KMS-11 (cell line): ENCODE results near the gene EXOC1.

Experiments
- H2AFZ ChIP-seq: fragments of 200-600 bp; sonication (generic); 2 replicates; pipeline ENCODE4 v1.6.1; 2016; ENCODE audit warnings: antibody characterized with exemption, mixed run types, low read depth
- H3K27ac ChIP-seq: fragments of 200-600 bp; sonication (generic); 2 replicates; pipeline ENCODE4 v1.6.1; 2016; ENCODE audit warnings: mild to moderate bottlenecking, mixed run types
- H3K27me3 ChIP-seq: fragments of 200-600 bp; sonication (generic); 2 replicates; pipeline ENCODE4 v1.6.1; 2017; ENCODE audit warnings: mild to moderate bottlenecking, low read depth, mixed run types, moderate library complexity; ENCODE audit not compliant: insufficient read depth
- H3K36me3 ChIP-seq: fragments of 200-600 bp; sonication (generic); 2 replicates; pipeline ENCODE4 v1.6.1; 2017; ENCODE audit warnings: mild to moderate bottlenecking, mixed run types; ENCODE audit not compliant: insufficient read depth
- H3K4me1 ChIP-seq: fragments of 200-600 bp; sonication (generic); 2 replicates; pipeline ENCODE4 v1.6.1; 2016; ENCODE audit warnings: mild to moderate bottlenecking, low read depth, mixed run types; ENCODE audit not compliant: poor library complexity, severe bottlenecking
- H3K4me2 ChIP-seq: fragments of 200-600 bp; sonication (generic); 2 replicates; pipeline ENCODE4 v1.7.0; 2016; ENCODE audit warnings: mild to moderate bottlenecking, mixed run types
- H3K4me3 ChIP-seq: fragments of 200-600 bp; sonication (generic); IDR thresholded peaks from 2 replicates; pipeline ENCODE4 v1.6.1; 2017; ENCODE audit warnings: low read depth, low read length, mixed read lengths; ENCODE audit not compliant: insufficient read depth
- H3K79me2 ChIP-seq: fragments of 200-600 bp; sonication (generic); 2 replicates; pipeline ENCODE4 v1.6.1; 2016; ENCODE audit warnings: low read depth, mixed run types; ENCODE audit not compliant: insufficient read depth
- H3K9ac ChIP-seq: fragments of 200-600 bp; sonication (generic); 2 replicates; pipeline ENCODE4 v1.6.1; 2016; ENCODE audit warnings: mild to moderate bottlenecking, mixed run types
- H4K20me1 ChIP-seq: fragments of 200-600 bp; sonication (generic); 2 replicates; pipeline ENCODE4 v1.6.1; 2016; ENCODE audit warnings: mild to moderate bottlenecking, mixed run types; ENCODE audit not compliant: insufficient read depth
- CTCF ChIP-seq: fragments of 200-600 bp; sonication (generic); conservative IDR thresholded peaks from 2 replicates; pipeline ENCODE4 v1.6.1; 2017; ENCODE audit warnings: low read depth, mild to moderate bottlenecking, antibody characterized with exemption, low read length, moderate library complexity, mixed read lengths

The EXOC1 gene

GRCh38 chr4:55928846-55929245 lies 75.4 kb downstream of the EXOC1 start:
- no peaks in the 10 kb centered on the region for H3K27me3 ChIP-seq
- H3K4me3 ChIP-seq, result no peak overlapping the region
- no peak overlapping the region for H3K4me2 ChIP-seq
- H4K20me1 ChIP-seq, result no peaks in the 10 kb centered on the region
- no peaks in the 10 kb centered on the region for H3K36me3 ChIP-seq
- no peak overlapping the region for H3K9ac ChIP-seq
- no peaks in the 10 kb centered on the region for H3K4me1 ChIP-seq
- H2AFZ ChIP-seq, result no peak overlapping the region
- no peak overlapping the region for H3K27ac ChIP-seq
- no peak for TF ChIP-seq CTCF
- H3K79me2 ChIP-seq, result no peaks in the 10 kb centered on the region

GRCh38 chr4:55931043-55931442 lies 77.6 kb downstream of the EXOC1 start:
- Histone ChIP-seq H2AFZ (no peak overlapping the region), H4K20me1 (no peaks in the 10 kb centered on the region), H3K4me3 (no peak overlapping the region), H3K9ac (no peak overlapping the region), H3K79me2 (no peaks in the 10 kb centered on the region), H3K27ac (no peak overlapping the region), H3K36me3 (no peaks in the 10 kb centered on the region), H3K4me2 (no peak overlapping the region), H3K27me3 (no peaks in the 10 kb centered on the region), H3K4me1 (no peaks in the 10 kb centered on the region)
- no peak for TF ChIP-seq CTCF

- no peak for TF ChIP-seq CTCF
- Histone ChIP-seq H3K27me3 (no peaks in the 10 kb centered on the region), H3K27ac (no peak overlapping the region)
Measured at GRCh38 chr4:55931833-55932232, 78.4 kb downstream of the EXOC1 start.

GRCh38 chr4:55932511-55932910 lies 79.1 kb downstream of the EXOC1 start:
- no peak overlapping the region for H3K27ac ChIP-seq
- H3K4me3 ChIP-seq, result no peak overlapping the region
- no peaks in the 10 kb centered on the region for H3K79me2 ChIP-seq
- H3K4me2 ChIP-seq, result no peak overlapping the region
- no peaks in the 10 kb centered on the region for H3K27me3 ChIP-seq
- no peak overlapping the region for H3K9ac ChIP-seq
- no peak for TF ChIP-seq CTCF
- H3K4me1 ChIP-seq, result no peaks in the 10 kb centered on the region
- no peaks in the 10 kb centered on the region for H3K36me3 ChIP-seq
- H2AFZ ChIP-seq, result no peak overlapping the region
- H4K20me1 ChIP-seq, result no peaks in the 10 kb centered on the region

More at GRCh38 chr4:55931833-55932232, 78.4 kb downstream of the EXOC1 start:
- Histone ChIP-seq H3K4me3 (no peak overlapping the region), H3K4me2 (no peak overlapping the region), H3K36me3 (no peaks in the 10 kb centered on the region), H3K4me1 (no peaks in the 10 kb centered on the region), H2AFZ (no peak overlapping the region), H4K20me1 (no peaks in the 10 kb centered on the region), H3K9ac (no peak overlapping the region), H3K79me2 (no peaks in the 10 kb centered on the region)
